GM18517 (cell line): ENCODE results near the gene MAGEB5.
"Not testable (repeated sequence)": the region's sequence is repeated elsewhere in the genome, so short reads cannot be mapped to it uniquely, and the experiment has no call there.

Experiments used
- ATAC-seq: cut with Tn5 transposase; IDR thresholded peaks from one replicate; pipeline ENCODE4 v1.9.1; 2021; ENCODE audit warnings: mild to moderate bottlenecking, moderate library complexity; ENCODE audit not compliant: unreplicated experiment

The MAGEB5 gene

GRCh38 chrX:26215869-26216268, at the start of gene MAGEB5:
Gene MAGEB5 (plus strand): TSS chrX:26216169. CDS start chrX:26217302, 1,133 bp downstream.
- no peak for ATAC-seq

GRCh38 chrX:26192204-26192603, 23.8 kb upstream of the MAGEB5 start, which contains the start of gene MAGEB6:
Gene MAGEB6 (plus strand): TSS chrX:26192440. CDS start chrX:26193847, 1,407 bp downstream.
- no peak for ATAC-seq

GRCh38 chrX:26203561-26203960, 12.4 kb upstream of the MAGEB5 start:
- no peak for ATAC-seq

- ATAC-seq, result not testable (repeated sequence)
Measured at GRCh38 chrX:26204717-26205116, 11.3 kb upstream of the MAGEB5 start.

- ATAC-seq, result no peak
Measured at GRCh38 chrX:26208012-26208411, 8.0 kb upstream of the MAGEB5 start.

- no peak for ATAC-seq
Measured at GRCh38 chrX:26219351-26219750, 3.4 kb downstream of the MAGEB5 start.

- no peak for ATAC-seq
Measured at GRCh38 chrX:26234177-26234576, 18.2 kb downstream of the MAGEB5 start.

- ATAC-seq, result no peak
Measured at GRCh38 chrX:26253526-26253925, 37.6 kb downstream of the MAGEB5 start.

- no peak for ATAC-seq
Measured at GRCh38 chrX:26254436-26254835, 38.5 kb downstream of the MAGEB5 start.

- ATAC-seq, result no peak
Measured at GRCh38 chrX:26262121-26262523, 46.2 kb downstream of the MAGEB5 start.
